Activated naive CD8-positive, alpha-beta T cell treated with anti-CD3 and anti-CD28 coated beads, Interleukin-2, amount 50 U/mL, for 24 hours (primary cell): ENCODE data around the gene MTMR4.
A peak's percentile ranks its signal among the peaks of the same experiment; 100 is the strongest.
"Not testable (repeated sequence)": the region's sequence is repeated elsewhere in the genome, so short reads cannot be mapped to it uniquely, and the experiment has no call there.

ENCODE experiments used
- ATAC-seq: fragments of 150-1000 bp; cut with Tn5 transposase; one replicate; pipeline ENCODE4 v1.10.0; 2021
- DNase-seq: peaks from one replicate; pipeline ENCODE4 v3.0.0; 2021
- H3K27ac Mint-ChIP-seq: one replicate; pipeline ENCODE4 v1.8.0; 2021; ENCODE audit warnings: mild to moderate bottlenecking, mixed read lengths
- H3K27me3 Mint-ChIP-seq: one replicate; pipeline ENCODE4 v1.8.0; 2021; ENCODE audit warnings: mixed read lengths
- H3K36me3 Mint-ChIP-seq: one replicate; pipeline ENCODE4 v1.8.0; 2021; ENCODE audit warnings: low read depth, mixed read lengths
- H3K4me1 Mint-ChIP-seq: one replicate; pipeline ENCODE4 v1.8.0; 2021; ENCODE audit warnings: mixed read lengths
- H3K4me3 Mint-ChIP-seq: one replicate; pipeline ENCODE4 v1.8.0; 2021; ENCODE audit warnings: mild to moderate bottlenecking, moderate library complexity, mixed read lengths
- H3K9me3 Mint-ChIP-seq: one replicate; pipeline ENCODE4 v1.8.0; 2021; ENCODE audit warnings: mixed read lengths

Gene MTMR4

DNA sequence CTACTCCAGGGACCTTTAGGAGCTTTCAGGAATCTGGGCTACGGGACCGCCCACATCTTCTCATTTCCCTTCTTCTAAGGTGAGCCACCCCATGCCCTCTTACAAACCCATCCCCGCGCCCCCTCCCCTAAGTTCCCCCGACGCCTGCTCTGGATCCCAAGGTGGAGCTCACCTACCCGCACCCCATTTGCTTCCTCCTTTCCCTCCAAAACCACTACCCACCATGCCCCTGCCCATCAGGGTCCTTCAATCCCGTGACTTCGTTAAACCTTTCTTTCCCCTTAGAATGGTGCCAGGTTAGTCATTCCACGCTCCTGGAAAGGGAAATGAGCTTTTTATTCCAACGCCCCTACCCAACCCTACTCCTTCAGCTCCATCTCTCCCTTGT, 326 bp upstream of the MTMR4 start:
- H3K4me3 Mint-ChIP-seq: peak overlapping the region; percentile 71
- DNase-seq (no peak), ATAC-seq (no peak)
- H3K27ac Mint-ChIP-seq: peak overlapping the region; percentile 37
- H3K9me3 Mint-ChIP-seq: no peaks in the 10 kb centered on the region
- H3K27me3 Mint-ChIP-seq: peaks cover 5% of the 10 kb centered on the region
- peaks cover 35% of the 10 kb centered on the region for H3K36me3 Mint-ChIP-seq
- peaks cover 58% of the 10 kb centered on the region for H3K4me1 Mint-ChIP-seq

DNA sequence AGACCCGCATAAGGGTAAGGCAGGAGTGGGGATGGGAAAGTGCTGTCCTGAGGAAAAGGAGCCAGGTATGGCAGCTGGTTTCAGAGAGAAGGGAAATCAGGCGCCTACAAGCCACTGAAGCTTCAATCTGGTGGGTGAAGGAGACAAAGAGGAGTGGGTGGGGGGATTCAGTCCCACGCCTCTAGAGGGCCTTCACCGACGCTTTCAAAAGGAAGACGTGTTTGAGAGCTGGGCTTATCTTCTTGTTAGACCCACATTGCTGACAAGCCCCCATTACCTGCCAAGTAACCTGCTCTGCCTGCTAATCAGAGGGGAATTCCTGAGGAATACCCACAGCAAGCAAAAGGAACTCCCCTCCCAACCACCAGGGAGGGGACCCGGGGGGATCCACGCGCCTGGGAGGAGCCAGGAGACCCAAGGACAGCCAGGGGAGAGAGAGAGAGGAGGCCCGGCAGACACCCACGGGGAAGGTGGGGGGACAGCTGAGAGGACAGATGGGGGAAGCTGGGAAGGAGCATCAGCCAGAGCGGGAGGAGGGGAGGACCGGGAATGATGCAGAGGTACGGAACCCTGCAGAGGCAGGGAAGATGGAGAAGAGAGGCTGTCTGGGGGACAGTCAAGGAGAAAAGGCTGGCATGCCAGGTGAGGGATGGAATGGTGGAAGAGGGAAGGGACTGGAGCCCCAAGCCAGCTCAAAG, 1.0 kb downstream of the MTMR4 start:
- H3K36me3 Mint-ChIP-seq: peaks cover 39% of the 10 kb centered on the region

DNA sequence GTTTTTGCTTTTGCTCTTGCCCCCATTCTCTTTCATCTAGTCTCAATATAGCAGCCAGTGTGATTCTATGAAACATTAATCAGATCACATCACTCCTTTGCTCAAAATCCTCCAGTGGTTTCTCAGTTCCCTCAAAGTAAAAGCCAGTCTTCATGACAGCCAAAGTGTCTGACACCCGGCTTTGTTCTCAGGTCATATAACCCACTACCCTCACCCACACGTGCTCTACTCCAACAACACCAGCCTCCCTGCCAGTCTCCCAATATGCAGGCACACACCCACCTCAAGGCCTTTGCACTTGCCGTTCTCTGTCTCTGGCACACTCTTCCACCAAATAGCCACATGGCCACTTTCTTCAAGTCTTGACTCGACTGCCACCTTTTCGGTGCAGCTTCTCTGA, 4.4 kb downstream of the MTMR4 start:
- Mint-ChIP-seq H3K4me3 (no peak overlapping the region), H3K36me3 (peaks cover 61% of the 10 kb centered on the region), H3K9me3 (no peaks in the 10 kb centered on the region), H3K4me1 (peaks cover 29% of the 10 kb centered on the region), H3K27me3 (no peaks in the 10 kb centered on the region), H3K27ac (no peak overlapping the region)
- no peak for ATAC-seq
- DNase-seq: no peak

More for the DNA sequence above, 1.0 kb downstream of the MTMR4 start:
- Mint-ChIP-seq H3K4me3 (peak overlapping the region; percentile 94), H3K27ac (peak overlapping the region; percentile 92), H3K4me1 (peaks cover 52% of the 10 kb centered on the region), H3K9me3 (no peaks in the 10 kb centered on the region), H3K27me3 (peaks cover 5% of the 10 kb centered on the region)
- DNase-seq (peak; percentile 54), ATAC-seq (no peak)

DNA sequence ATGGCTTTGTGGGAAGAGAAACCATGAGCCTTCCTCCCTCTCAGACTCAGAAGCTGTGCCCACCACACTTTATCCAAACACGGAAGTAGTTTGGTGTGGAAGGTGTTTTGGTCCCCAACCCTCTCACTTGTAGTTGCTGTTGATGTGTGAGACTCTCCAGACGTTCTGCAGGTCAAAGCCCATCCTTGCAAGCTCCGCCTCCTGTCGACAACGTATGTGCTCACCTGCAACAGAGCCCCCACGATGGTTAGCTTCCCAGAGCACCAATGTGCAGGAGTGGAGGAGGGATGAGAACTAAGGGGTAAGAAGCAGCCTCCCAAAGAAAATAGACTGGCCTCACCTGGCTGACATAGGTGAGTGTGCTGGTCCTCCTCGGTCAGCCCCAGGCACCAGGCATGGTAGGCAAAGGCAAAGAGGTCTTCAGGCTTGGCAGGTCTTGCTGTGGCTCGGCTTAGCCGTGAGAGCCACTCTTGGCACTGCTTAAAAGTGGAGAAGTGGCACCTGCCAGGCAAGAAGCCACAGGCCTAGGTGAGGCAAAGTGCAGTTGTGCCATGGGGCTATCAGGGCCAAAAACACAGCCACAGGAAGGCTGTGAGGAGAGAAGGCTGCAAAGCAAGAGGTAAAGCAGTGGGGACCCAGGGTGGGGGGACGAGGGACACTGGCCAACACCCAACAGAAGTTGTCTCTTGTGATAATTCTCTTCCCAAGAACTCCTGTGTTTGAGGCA, 5.9 kb downstream of the MTMR4 start:
- H3K27ac Mint-ChIP-seq: no peak overlapping the region
- H3K27me3 Mint-ChIP-seq: no peaks in the 10 kb centered on the region
- peaks cover 25% of the 10 kb centered on the region for H3K4me1 Mint-ChIP-seq
- ATAC-seq: no peak
- H3K9me3 Mint-ChIP-seq: no peaks in the 10 kb centered on the region
- no peak for DNase-seq
- peaks cover 69% of the 10 kb centered on the region for H3K36me3 Mint-ChIP-seq
- H3K4me3 Mint-ChIP-seq: no peak overlapping the region

DNA sequence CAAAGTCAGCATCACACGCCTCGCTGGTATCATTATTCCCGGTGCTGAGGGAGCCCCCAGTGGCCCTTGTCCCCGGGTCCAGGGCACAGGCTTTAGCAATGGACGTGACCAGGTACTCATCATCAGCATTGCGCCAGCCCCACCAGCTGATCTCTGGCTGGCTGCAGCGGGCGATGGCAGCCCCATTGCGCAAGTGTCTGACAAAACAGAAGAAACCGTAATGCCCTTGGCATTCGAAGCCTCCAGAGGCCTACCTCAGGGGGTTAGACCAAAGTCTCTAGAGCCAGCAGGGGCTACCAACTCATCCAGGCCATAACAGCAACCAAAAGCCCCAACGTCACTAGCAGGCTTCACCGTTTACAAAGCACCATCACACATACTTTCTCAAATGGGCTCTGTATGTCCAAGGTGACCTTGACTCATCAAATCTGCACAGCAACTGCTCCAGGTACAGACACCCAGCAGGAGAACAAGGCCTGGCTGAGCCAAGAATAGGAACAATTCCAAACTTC, 7.3 kb downstream of the MTMR4 start:
- no peak overlapping the region for H3K27ac Mint-ChIP-seq
- H3K27me3 Mint-ChIP-seq: no peaks in the 10 kb centered on the region
- DNase-seq: no peak
- H3K4me1 Mint-ChIP-seq: peaks cover 17% of the 10 kb centered on the region
- no peak for ATAC-seq
- no peak overlapping the region for H3K4me3 Mint-ChIP-seq
- no peaks in the 10 kb centered on the region for H3K9me3 Mint-ChIP-seq
- H3K36me3 Mint-ChIP-seq: peaks cover 70% of the 10 kb centered on the region

GRCh38 chr17:58506354-58507080, 7.9 kb downstream of the MTMR4 start:
- Mint-ChIP-seq H3K36me3 (peaks cover 66% of the 10 kb centered on the region), H3K27ac (peak overlapping the region; percentile 22), H3K4me3 (no peak overlapping the region), H3K27me3 (no peaks in the 10 kb centered on the region), H3K4me1 (peaks cover 14% of the 10 kb centered on the region), H3K9me3 (no peaks in the 10 kb centered on the region)
- DNase-seq: no peak
- no peak for ATAC-seq

GRCh38 chr17:58504826-58505351, 9.5 kb downstream of the MTMR4 start:
- H3K9me3 Mint-ChIP-seq: no peaks in the 10 kb centered on the region
- ATAC-seq (peak; percentile 20), DNase-seq (no peak)
- H3K4me3 Mint-ChIP-seq: no peak overlapping the region
- H3K27ac Mint-ChIP-seq: no peak overlapping the region
- H3K4me1 Mint-ChIP-seq: peaks cover 6% of the 10 kb centered on the region
- no peaks in the 10 kb centered on the region for H3K27me3 Mint-ChIP-seq
- peaks cover 51% of the 10 kb centered on the region for H3K36me3 Mint-ChIP-seq

- Mint-ChIP-seq H3K4me1 (peaks cover 6% of the 10 kb centered on the region), H3K9me3 (no peaks in the 10 kb centered on the region), H3K27ac (no peak overlapping the region), H3K36me3 (peaks cover 50% of the 10 kb centered on the region), H3K4me3 (no peak overlapping the region), H3K27me3 (no peaks in the 10 kb centered on the region)
- DNase-seq (no peak), ATAC-seq (no peak)
These were observed 10.6 kb downstream of the MTMR4 start for GRCh38 chr17:58503866-58504265.

DNA sequence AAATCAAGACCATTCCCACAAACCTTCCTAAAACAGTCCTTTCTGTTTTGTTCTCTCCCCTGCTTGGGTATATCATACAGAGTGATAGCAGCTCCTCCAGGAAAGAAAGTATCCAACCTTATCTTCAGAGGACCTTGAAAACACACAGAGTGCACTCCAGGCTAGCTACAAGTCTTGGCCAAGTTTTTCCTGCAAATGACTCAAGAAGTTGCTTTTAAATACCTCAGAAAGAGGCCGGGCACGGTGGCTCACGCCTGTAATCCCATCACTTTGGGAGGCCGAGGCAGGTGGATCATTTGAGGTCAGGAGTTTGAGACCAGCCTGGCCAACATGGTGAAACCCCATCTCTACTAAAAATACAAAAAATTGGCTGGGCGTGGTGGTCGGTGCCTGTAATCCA, 11.3 kb downstream of the MTMR4 start:
- not testable (repeated sequence) for H3K27me3 Mint-ChIP-seq, H3K9me3 Mint-ChIP-seq, H3K27ac Mint-ChIP-seq, ATAC-seq, H3K4me3 Mint-ChIP-seq, DNase-seq, H3K4me1 Mint-ChIP-seq
- H3K36me3 Mint-ChIP-seq: peaks cover 51% of the 10 kb centered on the region

DNA sequence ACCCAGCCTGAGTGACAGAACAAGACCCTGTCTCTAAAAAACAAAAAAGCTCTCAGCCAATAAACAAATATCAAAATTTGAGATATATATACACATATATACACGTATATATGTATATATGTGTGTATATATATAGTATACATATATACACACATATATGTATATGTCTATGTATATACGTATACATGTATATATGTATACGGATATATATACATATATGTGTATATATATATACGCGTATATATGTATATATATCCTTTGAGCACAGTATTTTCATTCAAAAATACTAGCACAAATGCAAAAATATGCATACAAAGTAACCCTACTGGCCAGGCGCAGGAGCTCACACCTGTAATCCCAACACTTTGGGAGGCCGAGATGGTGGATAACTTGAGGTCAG, 13.0 kb downstream of the MTMR4 start:
- Mint-ChIP-seq H3K27me3 (no peaks in the 10 kb centered on the region), H3K9me3 (no peaks in the 10 kb centered on the region), H3K27ac (no peak overlapping the region), H3K4me1 (peaks cover 6% of the 10 kb centered on the region), H3K36me3 (peaks cover 46% of the 10 kb centered on the region), H3K4me3 (no peak overlapping the region)
- DNase-seq (no peak), ATAC-seq (no peak)

DNA sequence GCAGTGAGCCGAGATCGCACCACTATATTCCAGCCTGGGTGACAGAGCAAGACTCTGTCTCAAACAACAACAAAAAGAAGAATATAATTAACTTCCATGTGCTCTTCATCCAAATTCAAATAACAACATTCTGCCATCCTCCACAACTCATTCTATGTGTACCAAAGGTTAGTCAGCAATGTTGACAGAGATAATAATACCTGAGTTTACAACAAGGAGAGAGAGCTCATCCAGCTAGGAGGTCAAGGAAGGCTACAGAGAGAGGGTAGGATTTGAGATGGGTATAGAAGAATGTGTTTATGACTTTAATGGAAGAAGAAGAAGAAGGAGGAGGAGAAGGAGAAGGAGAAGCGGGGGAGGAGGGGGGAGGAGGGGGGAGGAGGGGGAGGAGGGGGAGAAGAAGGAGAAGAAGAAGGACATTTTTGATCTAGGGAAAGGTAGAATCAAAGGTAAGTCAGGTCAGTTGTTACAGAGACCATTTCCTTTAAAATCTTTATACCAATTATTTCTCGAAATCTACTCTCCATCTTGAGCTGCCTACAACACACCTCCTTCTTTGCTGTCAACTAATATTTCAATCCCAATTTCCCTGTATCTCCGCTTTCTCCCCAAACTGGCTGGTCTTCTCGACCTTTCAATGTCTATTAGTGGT, 16.1 kb downstream of the MTMR4 start:
- Mint-ChIP-seq H3K9me3 (no peaks in the 10 kb centered on the region), H3K4me1 (peaks cover 7% of the 10 kb centered on the region), H3K27ac (no peak overlapping the region), H3K4me3 (no peak overlapping the region), H3K27me3 (no peaks in the 10 kb centered on the region), H3K36me3 (peaks cover 58% of the 10 kb centered on the region)
- DNase-seq (no peak), ATAC-seq (no peak)

DNA sequence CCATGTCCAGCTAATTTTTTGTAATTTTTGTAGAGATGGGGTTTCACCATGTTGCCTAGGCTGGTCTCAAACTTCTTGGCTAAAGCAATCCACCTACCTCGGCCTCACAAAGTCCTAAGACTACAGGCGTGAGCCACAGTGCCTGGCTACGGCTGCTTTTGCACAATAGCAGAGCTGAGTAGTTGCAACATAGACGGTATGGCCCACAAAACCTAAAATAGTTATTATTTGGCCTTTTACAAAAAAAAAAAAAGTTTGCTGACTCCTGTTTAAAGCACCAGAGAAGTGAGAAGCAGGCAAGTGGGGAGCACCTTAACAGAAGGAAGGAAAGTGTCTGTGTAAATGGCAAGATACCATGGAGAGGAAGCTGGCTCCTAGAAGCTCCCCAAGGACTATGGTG, 20.9 kb downstream of the MTMR4 start:
- Mint-ChIP-seq H3K36me3 (peaks cover 84% of the 10 kb centered on the region), H3K4me3 (no peak overlapping the region), H3K4me1 (peaks cover 25% of the 10 kb centered on the region), H3K27me3 (no peaks in the 10 kb centered on the region), H3K27ac (peak overlapping the region; percentile 86), H3K9me3 (no peaks in the 10 kb centered on the region)
- ATAC-seq: no peak
- DNase-seq: no peak

- H3K4me3 Mint-ChIP-seq: no peak overlapping the region
- peak overlapping the region; percentile 86 for H3K27ac Mint-ChIP-seq
- DNase-seq: no peak
- H3K27me3 Mint-ChIP-seq: no peaks in the 10 kb centered on the region
- ATAC-seq: peak; percentile 97
- H3K4me1 Mint-ChIP-seq: peaks cover 26% of the 10 kb centered on the region
- H3K36me3 Mint-ChIP-seq: peaks cover 82% of the 10 kb centered on the region
- H3K9me3 Mint-ChIP-seq: no peaks in the 10 kb centered on the region
These were observed 22.0 kb downstream of the MTMR4 start for GRCh38 chr17:58492238-58493121.
